H1 (cell line): ENCODE data around the gene MYO7B. TPM values are rescaled to one million over a fixed set of nuclear protein-coding genes. Genes with fewer than 3 reads are reported as not detected.

ENCODE experiments used
- CTCF ChIA-PET: fragments of 300-600 bp; sonication (Branson Sonifier 250); formaldehyde crosslinking; loops from one replicate; lab custom pipeline; 2021; ENCODE audit not compliant: partially characterized antibody; lab: Charles Lee
- POLR2A ChIA-PET: fragments of 300-600 bp; sonication (Branson Sonifier 250); formaldehyde crosslinking; loops from one replicate; lab custom pipeline; 2021; ENCODE audit warnings: inconsistent platforms; ENCODE audit not compliant: partially characterized antibody; lab: Charles Lee
- DNase-seq, 2 experiments: peaks; one replicate each; pipeline versions ENCODE4 v3.0.0 to v3.0.0-alpha.2; 2010 to 2022; ENCODE audit warnings: low spot score in 2 of 2, low read depth in 1 of 2, mixed read lengths in 1 of 2
- FAIRE-seq: peaks from 2 replicates; lab custom pipeline; 2011; peaks lifted over from hg19 to GRCh38; lab: Jason Lieb, UNC
- H2AFZ ChIP-seq: 2 replicates; pipeline ENCODE4 v1.8.1; 2012; ENCODE audit warnings: low read length, inconsistent platforms
- H2AK5ac ChIP-seq: 2 replicates; pipeline ENCODE4 v1.6.1; 2013; ENCODE audit warnings: low read depth, low read length
- H2BK120ac ChIP-seq: replicated peaks from 2 replicates; pipeline ENCODE3; 2013; ENCODE audit warnings: low read depth, low read length, inconsistent platforms
- H2BK12ac ChIP-seq: 2 replicates; pipeline ENCODE4 v1.6.1; 2013; ENCODE audit warnings: low read depth, low read length
- H2BK15ac ChIP-seq: 2 replicates; pipeline ENCODE4 v1.6.1; 2013; ENCODE audit warnings: low read length
- H2BK20ac ChIP-seq: 2 replicates; pipeline ENCODE4 v1.6.1; 2013; ENCODE audit warnings: low read length
- H2BK5ac ChIP-seq: 2 replicates; pipeline ENCODE4 v1.6.1; 2013; ENCODE audit warnings: low read depth, low read length
- H3K14ac ChIP-seq: 2 replicates; pipeline ENCODE4 v1.6.1; 2013; ENCODE audit warnings: inconsistent platforms; ENCODE audit not compliant: insufficient read length
- H3K18ac ChIP-seq: 2 replicates; pipeline ENCODE4 v1.6.1; 2013; ENCODE audit warnings: low read length; ENCODE audit errors: extremely low read depth
- H3K23ac ChIP-seq: 2 replicates; pipeline ENCODE4 v1.6.1; 2013; ENCODE audit warnings: inconsistent platforms; ENCODE audit not compliant: insufficient read length
- H3K23me2 ChIP-seq: 2 replicates; pipeline ENCODE4 v1.6.1; 2013; ENCODE audit warnings: low read depth, low read length
- H3K27ac ChIP-seq: 2 replicates; pipeline ENCODE4 v1.6.1; 2011; ENCODE audit warnings: low read depth, low read length, inconsistent platforms
- H3K27me3 ChIP-seq, 4 experiments: replicated peaks in 1 of 4; 1 replicate in 1 of 4; 2 replicates in 3 of 4; pipeline versions ENCODE4 v1.6.1 to v1.8.1; 2011 to 2013; ENCODE audit warnings: low read length in 3 of 4, mild to moderate bottlenecking in 3 of 4, inconsistent platforms in 2 of 4, mixed read lengths in 2 of 4, moderate library complexity in 1 of 4; ENCODE audit not compliant: control insufficient read depth in 3 of 4, insufficient read depth in 3 of 4; ENCODE audit errors: extremely low read depth in 1 of 4
- H3K36me3 ChIP-seq, 4 experiments: 2 replicates each; pipeline versions ENCODE4 v1.6.1 to v1.8.1; 2011 to 2013; ENCODE audit warnings: mild to moderate bottlenecking in 4 of 4, low read length in 3 of 4, moderate library complexity in 2 of 4, control low read depth in 1 of 4, inconsistent platforms in 1 of 4; ENCODE audit not compliant: insufficient read depth in 4 of 4, control insufficient read depth in 2 of 4
- H3K4ac ChIP-seq: replicated peaks from 2 replicates; pipeline ENCODE3; 2013; ENCODE audit warnings: low read length, low read depth, mixed read lengths, inconsistent platforms; ENCODE audit not compliant: insufficient read length
- H3K4me1 ChIP-seq, 4 experiments: replicated peaks in 1 of 4; 1 replicate in 1 of 4; 2 replicates in 3 of 4; pipeline versions ENCODE4 v1.6.1 to v1.8.1; 2011 to 2013; ENCODE audit warnings: low read length in 3 of 4, inconsistent platforms in 2 of 4, mixed read lengths in 1 of 4; ENCODE audit not compliant: insufficient read depth in 4 of 4, control insufficient read depth in 3 of 4
- H3K4me2 ChIP-seq, 2 experiments: 2 replicates each; pipeline versions ENCODE4 v1.6.1 to v1.8.1; 2011 to 2013; ENCODE audit warnings: low read depth in 2 of 2, low read length in 2 of 2, control low read depth in 1 of 2, inconsistent platforms in 1 of 2, mild to moderate bottlenecking in 1 of 2; ENCODE audit not compliant: insufficient read depth in 1 of 2
- H3K4me3 ChIP-seq, 4 experiments: fragments of 200-600, 300-600 bp in 1 of 4; sonication (generic), shearing (Covaris generic), sonication (Bioruptor Twin) in 1 of 4; 2 replicates each; pipeline versions ENCODE4 v1.5.1 to v1.8.1; 2011 to 2016; ENCODE audit warnings: low read length in 4 of 4, low read depth in 3 of 4, control low read depth in 2 of 4, inconsistent platforms in 2 of 4, mild to moderate bottlenecking in 2 of 4, mixed read lengths in 1 of 4, moderate library complexity in 1 of 4; ENCODE audit not compliant: insufficient read depth in 2 of 4; ENCODE audit errors: extremely low read depth in 1 of 4
- H3K56ac ChIP-seq: replicated peaks from 2 replicates; pipeline ENCODE3; 2013; ENCODE audit warnings: low read depth, mild to moderate bottlenecking, mixed read lengths, low read length, inconsistent platforms; ENCODE audit not compliant: insufficient read length
- H3K79me1 ChIP-seq: 2 replicates; pipeline ENCODE4 v1.6.1; 2013; ENCODE audit warnings: low read depth, low read length, control low read depth
- H3K79me2 ChIP-seq, 2 experiments: 2 replicates each; pipeline versions ENCODE4 v1.6.1 to v1.8.1; 2012 to 2013; ENCODE audit warnings: low read length in 2 of 2, mild to moderate bottlenecking in 2 of 2, inconsistent platforms in 1 of 2; ENCODE audit not compliant: insufficient read depth in 2 of 2, control insufficient read depth in 1 of 2
- H3K9ac ChIP-seq, 4 experiments: replicated peaks in 1 of 4; 1 replicate in 1 of 4; 2 replicates in 3 of 4; pipeline versions ENCODE4 v1.6.1 to v1.8.1; 2011 to 2013; ENCODE audit warnings: low read depth in 3 of 4, low read length in 3 of 4, control low read depth in 2 of 4, mild to moderate bottlenecking in 2 of 4, moderate library complexity in 2 of 4, inconsistent platforms in 1 of 4; ENCODE audit errors: extremely low read depth in 1 of 4
- H3K9me3 ChIP-seq, 2 experiments: 2 replicates each; pipeline versions ENCODE4 v1.6.1 to v1.8.1; 2012 to 2013; ENCODE audit warnings: mild to moderate bottlenecking in 2 of 2, moderate library complexity in 2 of 2, control low read depth in 1 of 2, inconsistent platforms in 1 of 2, low read depth in 1 of 2, low read length in 1 of 2, mixed read lengths in 1 of 2; ENCODE audit not compliant: insufficient read depth in 2 of 2
- H4K20me1 ChIP-seq, 2 experiments: replicated peaks in 1 of 2; 2 replicates each; pipeline versions ENCODE3 to v1.8.1; 2011 to 2013; ENCODE audit warnings: inconsistent platforms in 2 of 2, low read length in 2 of 2, mild to moderate bottlenecking in 1 of 2; ENCODE audit not compliant: insufficient read depth in 2 of 2, control insufficient read depth in 1 of 2
- H4K5ac ChIP-seq: 2 replicates; pipeline ENCODE4 v1.6.1; 2013; ENCODE audit warnings: low read length, low read depth, mixed read lengths, inconsistent platforms; ENCODE audit not compliant: insufficient read length
- H4K8ac ChIP-seq: 2 replicates; pipeline ENCODE4 v1.8.0; 2013; ENCODE audit warnings: mild to moderate bottlenecking, moderate library complexity, low read length, inconsistent platforms; ENCODE audit not compliant: insufficient read depth; ENCODE audit errors: extremely low read depth
- H4K91ac ChIP-seq: replicated peaks from 2 replicates; pipeline ENCODE3; 2013; ENCODE audit warnings: low read length, mixed read lengths, inconsistent platforms; ENCODE audit not compliant: insufficient read length
- CHD1 ChIP-seq: IDR thresholded peaks from 2 replicates; pipeline ENCODE4 v1.6.1; 2012; ENCODE audit warnings: low read depth, low read length, improper control_type of control experiment
- NANOG ChIP-seq: IDR thresholded peaks from 2 replicates; pipeline ENCODE4 v1.6.1; 2011; ENCODE audit warnings: low read length, low read depth, mild to moderate bottlenecking, inconsistent platforms; ENCODE audit not compliant: insufficient read depth, poor library complexity, severe bottlenecking
- NRF1 ChIP-seq: IDR thresholded peaks from 2 replicates; pipeline ENCODE4 v1.6.1; 2011; ENCODE audit warnings: mild to moderate bottlenecking, low read depth, low read length, improper control_type of control experiment
- RBBP5 ChIP-seq: IDR thresholded peaks from 2 replicates; pipeline ENCODE4 v1.7.1; 2012; ENCODE audit warnings: low read depth, mild to moderate bottlenecking, inconsistent platforms, low read length, moderate library complexity, borderline replicate concordance
- RXRA ChIP-seq: IDR thresholded peaks from 2 replicates; pipeline ENCODE4 v1.6.1; 2011; ENCODE audit warnings: low read depth, mild to moderate bottlenecking, low read length, moderate library complexity; ENCODE audit not compliant: insufficient read depth
- SIX5 ChIP-seq: IDR thresholded peaks from 2 replicates; pipeline ENCODE4 v1.6.1; 2011; ENCODE audit warnings: mild to moderate bottlenecking, low read depth, low read length
- SRF ChIP-seq: IDR thresholded peaks from 2 replicates; pipeline ENCODE4 v1.6.1; 2011; ENCODE audit warnings: mild to moderate bottlenecking, low read depth, low read length, moderate library complexity
- SUZ12 ChIP-seq: fragments of 200-600 bp; sonication (generic); IDR thresholded peaks from 2 replicates; pipeline ENCODE4 v1.6.1; 2012; ENCODE audit warnings: mild to moderate bottlenecking, inconsistent platforms, low read length, moderate library complexity, mixed read lengths
- TCF12 ChIP-seq: IDR thresholded peaks from 2 replicates; pipeline ENCODE4 v1.6.1; 2011; ENCODE audit warnings: low read depth, mild to moderate bottlenecking, low read length
- WGBS, 2 experiments: shearing (Covaris generic) in 1 of 2; methylation state at CpG; one replicate each; pipeline versions ENCODE4 v1.1.6 to v1.1.7; 2013 to 2015; ENCODE audit warnings: low lambda C conversion rate in 2 of 2, mixed read lengths in 2 of 2, inconsistent platforms in 1 of 2, low coverage in 1 of 2, missing lambda C conversion rate in 1 of 2; ENCODE audit not compliant: insufficient replicate concordance in 2 of 2, insufficient coverage in 1 of 2, insufficient read length in 1 of 2; ENCODE audit errors: extremely low coverage in 1 of 2, missing lambda C conversion rate in 1 of 2; 5-methylcytosine and 5-hydroxymethylcytosine counted together
- polyA plus RNA-seq, 7 experiments: library from polyadenylated mRNA; depleted of rRNA in 3 of 7; stranded (reverse) in 5 of 7; unstranded in 2 of 7; fragments of >200 nt in 5 of 7; fragments of 200-250 nt in 2 of 7; gene quantifications; 1 replicate in 5 of 7; 2 replicates in 1 of 7; 4 replicates in 1 of 7; pipeline versions ENCODE4 v1.2.1 to v1.2.3, GENCODE V29; 2011 to 2013; ENCODE audit warnings: missing spikeins in 2 of 7, mixed read lengths in 2 of 7
- total RNA-seq: library from RNA; stranded (reverse); fragmentation: NEBNext Ultra II Directional; extraction: Animal tissue kit (Norgen Biotek cat#: 25700); gene quantifications from 2 replicates; pipeline ENCODE4 v1.2.1, GENCODE V29; 2021

Gene MYO7B
- total and polyA plus RNA-seq, 2 of the 8 experiments (the other 6 are each of a cell fraction or from before 2014, with no cell fraction given), result not detected

DNA sequence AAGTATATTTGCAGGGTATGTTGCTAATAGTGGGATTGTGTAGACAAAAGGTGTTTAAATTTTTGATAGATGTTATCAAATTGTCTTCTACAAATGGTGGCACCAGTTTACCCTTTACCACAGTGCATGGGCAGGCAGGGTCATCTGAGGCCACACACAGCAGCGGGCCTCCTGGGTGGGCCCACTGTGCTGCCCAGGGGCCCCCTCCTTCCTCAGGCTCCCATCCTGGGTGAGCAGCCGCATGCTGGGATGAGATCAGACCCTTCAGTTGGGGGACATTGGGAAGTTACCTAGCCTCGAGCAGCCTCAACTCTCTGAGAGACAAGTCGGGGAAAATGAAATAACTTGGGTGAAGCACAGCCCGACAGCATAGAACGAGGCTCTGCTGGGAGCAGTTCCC is 9.7 kb downstream of the MYO7B start:
- FAIRE-seq (no peak), DNase-seq (no peak)
- Histone ChIP-seq H3K18ac (no peak overlapping the region), H3K56ac (no peak overlapping the region), H3K79me2 (no peaks in the 10 kb centered on the region), H3K9me3 (no peaks in the 10 kb centered on the region), H3K9ac (no peak overlapping the region), H3K23me2 (peaks cover 5% of the 10 kb centered on the region; the same call in 1 of the 2 replicates), H3K23ac (no peak overlapping the region), H2BK5ac (no peak overlapping the region), H3K4ac (no peak overlapping the region), H2AK5ac (no peak overlapping the region), H3K27me3 (no peaks in the 10 kb centered on the region; a peak in 2 of 7 replicates), H3K27ac (no peak overlapping the region), H3K4me1 (no peaks in the 10 kb centered on the region), H4K91ac (no peak overlapping the region), H3K4me3 (no peak overlapping the region), H2BK20ac (no peak overlapping the region), H4K5ac (no peak overlapping the region), H3K36me3 (no peaks in the 10 kb centered on the region), H3K4me2 (no peak overlapping the region), H3K14ac (no peak overlapping the region), H4K20me1 (no peaks in the 10 kb centered on the region), H2BK12ac (no peak overlapping the region), H4K8ac (no peak overlapping the region), H2AFZ (no peak overlapping the region), H2BK120ac (no peak overlapping the region), H2BK15ac (no peak overlapping the region), H3K79me1 (no peaks in the 10 kb centered on the region)
- 59% methylated on average over 6 of the region's 6 CpGs; no CpG with 5 or more reads in 1 of the 2 experiments for WGBS, 2 experiments
- TF ChIP-seq SUZ12 (no peak), SRF (no peak), RXRA (no peak), NANOG (no peak), SIX5 (no peak), TCF12 (no peak), CHD1 (no peak), NRF1 (no peak), RBBP5 (no peak)
- CTCF ChIA-PET, result interaction anchor here (1.0 kb wide), 1 partner anchor 13 kb away, joined by 4 read pairs; no protein-coding TSS in a partner anchor
- POLR2A ChIA-PET, result interaction anchor here (1.6 kb wide), 1 partner anchor 19 kb away, joined by 5 read pairs; the partner anchor contains the start of gene IWS1
